OCI-LY1 (cell line): ENCODE measurements around the gene CXCR6.

ENCODE experiments used
- H2AFZ ChIP-seq: fragments of 200-600 bp; sonication (generic), shearing (Covaris generic); 2 replicates; pipeline ENCODE4 v1.6.0; 2014; ENCODE audit warnings: antibody characterized with exemption, mild to moderate bottlenecking, low read length
- H3F3A ChIP-seq: fragments of 200-600 bp; sonication (generic), shearing (Covaris generic); 2 replicates; pipeline ENCODE4 v1.6.0; 2014; ENCODE audit warnings: mild to moderate bottlenecking, antibody characterized with exemption, low read length, moderate library complexity; ENCODE audit not compliant: insufficient read depth
- H3K27ac ChIP-seq: fragments of 200-600 bp; sonication (generic); 2 replicates; pipeline ENCODE4 v1.5.1; 2014; ENCODE audit warnings: low read length, mixed run types, mild to moderate bottlenecking, low read depth; ENCODE audit not compliant: poor library complexity, severe bottlenecking
- H3K27me3 ChIP-seq: fragments of 200-600 bp; sonication (generic); 2 replicates; pipeline ENCODE4 v1.6.0; 2014; ENCODE audit warnings: antibody characterized with exemption, mild to moderate bottlenecking, low read length, moderate library complexity; ENCODE audit not compliant: insufficient read depth
- H3K36me3 ChIP-seq: fragments of 200-600 bp; sonication (generic); 2 replicates; pipeline ENCODE4 v1.6.1; 2014; ENCODE audit warnings: mild to moderate bottlenecking, antibody characterized with exemption, low read length, moderate library complexity, mixed read lengths; ENCODE audit not compliant: insufficient read depth
- H3K4me1 ChIP-seq: fragments of 200-600 bp; sonication (generic); 2 replicates; pipeline ENCODE4 v1.5.1; 2014; ENCODE audit warnings: mild to moderate bottlenecking, low read length, moderate library complexity; ENCODE audit not compliant: insufficient read depth, severe bottlenecking
- H3K4me2 ChIP-seq: fragments of 200-600 bp; sonication (generic), shearing (Covaris generic); 2 replicates; pipeline ENCODE4 v1.6.1; 2014; ENCODE audit warnings: low read length
- H3K4me3 ChIP-seq: fragments of 200-600 bp; sonication (generic); 2 replicates; pipeline ENCODE4 v1.5.1; 2014; ENCODE audit warnings: low read length, low read depth, mild to moderate bottlenecking, mixed read lengths; ENCODE audit not compliant: poor library complexity, severe bottlenecking
- H3K79me2 ChIP-seq: fragments of 200-600 bp; shearing (Covaris generic); 2 replicates; pipeline ENCODE4 v1.6.1; 2016; ENCODE audit warnings: mixed run types, low read length, mixed read lengths; ENCODE audit not compliant: insufficient read depth
- H3K9ac ChIP-seq: fragments of 200-600 bp; sonication (generic), shearing (Covaris generic); 2 replicates; pipeline ENCODE4 v1.6.1; 2014; ENCODE audit warnings: mild to moderate bottlenecking, low read length, mixed read lengths
- H3K9me2 ChIP-seq: fragments of 200-600 bp; sonication (generic), shearing (Covaris generic); 2 replicates; pipeline ENCODE4 v1.6.1; 2014; ENCODE audit warnings: low read depth, mild to moderate bottlenecking, low read length, mixed read lengths
- H3K9me3 ChIP-seq: fragments of 200-600 bp; shearing (Covaris generic); 2 replicates; pipeline ENCODE4 v1.6.1; 2014; ENCODE audit warnings: low read length, mixed read lengths
- H4K20me1 ChIP-seq: fragments of 200-600 bp; sonication (generic), shearing (Covaris generic); 2 replicates; pipeline ENCODE4 v1.6.0; 2016; ENCODE audit warnings: mild to moderate bottlenecking, low read length; ENCODE audit not compliant: insufficient read depth
- EZH2 ChIP-seq: fragments of 200-600 bp; sonication (generic), shearing (Covaris generic); IDR thresholded peaks from 2 replicates; pipeline ENCODE4 v1.8.0; 2017; ENCODE audit warnings: borderline replicate concordance, mixed run types, mild to moderate bottlenecking, antibody characterized with exemption, low read length, moderate library complexity, mixed read lengths
- TF ChIP-seq, protein P1 (sequence below): fragments of 200-600 bp; sonication (generic), shearing (Covaris generic); IDR thresholded peaks from 2 replicates; pipeline ENCODE4 v1.5.1; 2017; ENCODE audit warnings: mild to moderate bottlenecking, antibody characterized with exemption, low read length, moderate library complexity, mixed read lengths

Gene CXCR6

DNA sequence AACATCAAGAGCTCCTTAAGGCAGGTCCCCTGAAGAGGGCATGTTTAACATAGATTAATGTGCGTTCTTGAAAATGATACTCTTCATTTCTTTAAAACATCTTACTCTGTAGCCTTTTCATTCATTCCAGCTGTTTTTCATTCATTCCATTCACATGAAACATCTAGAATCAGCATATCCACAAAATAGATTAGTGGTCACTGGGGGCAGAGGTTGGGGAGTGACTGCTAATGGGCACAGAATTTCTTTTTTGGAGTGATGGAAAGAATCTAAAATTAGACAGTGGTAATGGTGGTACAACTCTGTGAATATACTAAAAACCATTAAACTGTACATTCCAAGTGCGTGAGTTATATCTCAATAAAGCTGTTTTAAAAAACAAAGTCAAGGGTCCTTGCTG lies 15.4 kb upstream of the CXCR6 start:
- no peak for TF ChIP-seq EZH2
- TF ChIP-seq, protein P1, sequence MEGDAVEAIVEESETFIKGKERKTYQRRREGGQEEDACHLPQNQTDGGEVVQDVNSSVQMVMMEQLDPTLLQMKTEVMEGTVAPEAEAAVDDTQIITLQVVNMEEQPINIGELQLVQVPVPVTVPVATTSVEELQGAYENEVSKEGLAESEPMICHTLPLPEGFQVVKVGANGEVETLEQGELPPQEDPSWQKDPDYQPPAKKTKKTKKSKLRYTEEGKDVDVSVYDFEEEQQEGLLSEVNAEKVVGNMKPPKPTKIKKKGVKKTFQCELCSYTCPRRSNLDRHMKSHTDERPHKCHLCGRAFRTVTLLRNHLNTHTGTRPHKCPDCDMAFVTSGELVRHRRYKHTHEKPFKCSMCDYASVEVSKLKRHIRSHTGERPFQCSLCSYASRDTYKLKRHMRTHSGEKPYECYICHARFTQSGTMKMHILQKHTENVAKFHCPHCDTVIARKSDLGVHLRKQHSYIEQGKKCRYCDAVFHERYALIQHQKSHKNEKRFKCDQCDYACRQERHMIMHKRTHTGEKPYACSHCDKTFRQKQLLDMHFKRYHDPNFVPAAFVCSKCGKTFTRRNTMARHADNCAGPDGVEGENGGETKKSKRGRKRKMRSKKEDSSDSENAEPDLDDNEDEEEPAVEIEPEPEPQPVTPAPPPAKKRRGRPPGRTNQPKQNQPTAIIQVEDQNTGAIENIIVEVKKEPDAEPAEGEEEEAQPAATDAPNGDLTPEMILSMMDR: no peak
- no peak overlapping the region for H3K4me3 ChIP-seq
- no peaks in the 10 kb centered on the region for H3K4me1 ChIP-seq
- H2AFZ ChIP-seq: no peak overlapping the region
- no peaks in the 10 kb centered on the region for H4K20me1 ChIP-seq
- H3K9me2 ChIP-seq: no peaks in the 10 kb centered on the region
- no peak overlapping the region for H3K27ac ChIP-seq
- no peaks in the 10 kb centered on the region for H3K9me3 ChIP-seq
- H3K9ac ChIP-seq: no peak overlapping the region
- no peaks in the 10 kb centered on the region for H3F3A ChIP-seq
- no peaks in the 10 kb centered on the region for H3K79me2 ChIP-seq
- H3K27me3 ChIP-seq: no peaks in the 10 kb centered on the region
- peaks cover 69% of the 10 kb centered on the region; the same call in 1 of the 2 replicates for H3K36me3 ChIP-seq
- H3K4me2 ChIP-seq: no peak overlapping the region

GRCh38 chr3:45929042-45929679 lies 14.1 kb upstream of the CXCR6 start:
- Histone ChIP-seq H3K4me1 (no peaks in the 10 kb centered on the region), H3F3A (no peaks in the 10 kb centered on the region), H3K79me2 (no peaks in the 10 kb centered on the region), H3K27me3 (no peaks in the 10 kb centered on the region), H3K27ac (no peak overlapping the region), H3K9me3 (no peaks in the 10 kb centered on the region), H3K9me2 (no peaks in the 10 kb centered on the region), H3K9ac (no peak overlapping the region), H4K20me1 (no peaks in the 10 kb centered on the region), H3K36me3 (peaks cover 68% of the 10 kb centered on the region; the same call in 1 of the 2 replicates), H3K4me3 (no peak overlapping the region), H2AFZ (no peak overlapping the region), H3K4me2 (no peak overlapping the region)
- TF ChIP-seq EZH2: no peak
- TF ChIP-seq, protein P1: peak; percentile 72

- H3K4me1 ChIP-seq: no peaks in the 10 kb centered on the region
- TF ChIP-seq, protein P1: no peak
- no peak for TF ChIP-seq EZH2
These were observed 11.8 kb upstream of the CXCR6 start for GRCh38 chr3:45931496-45931895.

More at GRCh38 chr3:45931496-45931895, 11.8 kb upstream of the CXCR6 start:
- H3K27me3 ChIP-seq: no peaks in the 10 kb centered on the region
- peaks cover 84% of the 10 kb centered on the region for H3K36me3 ChIP-seq
- H4K20me1 ChIP-seq: no peaks in the 10 kb centered on the region
- H3K9me2 ChIP-seq: no peaks in the 10 kb centered on the region
- no peaks in the 10 kb centered on the region for H3K9me3 ChIP-seq
- H3K9ac ChIP-seq: no peak overlapping the region
- H3K79me2 ChIP-seq: no peaks in the 10 kb centered on the region
- no peak overlapping the region for H2AFZ ChIP-seq
- no peak overlapping the region for H3K4me2 ChIP-seq
- H3K27ac ChIP-seq: no peak overlapping the region
- H3K4me3 ChIP-seq: no peak overlapping the region
- no peaks in the 10 kb centered on the region for H3F3A ChIP-seq
